Trophoblast cell (in vitro differentiated cells and primary cell): ENCODE measurements around the gene KCNIP4.

Experiments
- DNase-seq, 2 donors: peaks; one replicate each; pipeline ENCODE4 v3.0.0-alpha.2; 2016
- H2AFZ ChIP-seq: 2 replicates; pipeline ENCODE4 v1.6.1; 2013; ENCODE audit warnings: low read length, moderate library complexity, mild to moderate bottlenecking; ENCODE audit not compliant: insufficient read depth, poor library complexity
- H2AK5ac ChIP-seq: 2 replicates; pipeline ENCODE4 v1.6.1; 2013; ENCODE audit warnings: mild to moderate bottlenecking, low read length
- H2BK120ac ChIP-seq: 2 replicates; pipeline ENCODE4 v1.6.1; 2013; ENCODE audit warnings: low read length, mild to moderate bottlenecking, moderate library complexity; ENCODE audit not compliant: insufficient read depth, poor library complexity
- H2BK12ac ChIP-seq: 2 replicates; pipeline ENCODE4 v1.6.1; 2013; ENCODE audit warnings: mild to moderate bottlenecking, low read length, moderate library complexity
- H2BK5ac ChIP-seq: 2 replicates; pipeline ENCODE4 v1.6.1; 2013; ENCODE audit warnings: low read length, low read depth, moderate library complexity, mild to moderate bottlenecking; ENCODE audit not compliant: poor library complexity
- H3K14ac ChIP-seq: 2 replicates; pipeline ENCODE4 v1.6.1; 2013; ENCODE audit warnings: mild to moderate bottlenecking, low read length
- H3K18ac ChIP-seq: 2 replicates; pipeline ENCODE4 v1.6.1; 2013; ENCODE audit warnings: mild to moderate bottlenecking, low read length
- H3K23ac ChIP-seq: 2 replicates; pipeline ENCODE4 v1.6.1; 2013; ENCODE audit warnings: low read length
- H3K27ac ChIP-seq: 2 replicates; pipeline ENCODE4 v1.5.1; 2013; ENCODE audit warnings: low read depth, mild to moderate bottlenecking, inconsistent platforms, low read length, moderate library complexity
- H3K27me3 ChIP-seq: 2 replicates; pipeline ENCODE4 v1.6.1; 2013; ENCODE audit warnings: inconsistent platforms, mild to moderate bottlenecking, low read length, moderate library complexity; ENCODE audit not compliant: insufficient read depth
- H3K36me3 ChIP-seq, 2 experiments: 1 replicate in 1 of 2; 2 replicates in 1 of 2; pipeline ENCODE4 v1.6.1; 2013; ENCODE audit warnings: low read length in 2 of 2, mild to moderate bottlenecking in 2 of 2, moderate library complexity in 1 of 2; ENCODE audit not compliant: insufficient read depth in 2 of 2, control insufficient read depth in 1 of 2
- H3K4ac ChIP-seq: 2 replicates; pipeline ENCODE4 v1.6.1; 2013; ENCODE audit warnings: low read depth, mild to moderate bottlenecking, low read length, moderate library complexity
- H3K4me1 ChIP-seq, 2 experiments: 1 replicate in 1 of 2; 2 replicates in 1 of 2; pipeline ENCODE4 v1.6.1; 2013; ENCODE audit warnings: low read length in 2 of 2, mild to moderate bottlenecking in 2 of 2, moderate library complexity in 1 of 2; ENCODE audit not compliant: insufficient read depth in 2 of 2, control insufficient read depth in 1 of 2
- H3K4me2 ChIP-seq: 2 replicates; pipeline ENCODE4 v1.6.1; 2013; ENCODE audit warnings: inconsistent platforms, mild to moderate bottlenecking, low read length, moderate library complexity
- H3K4me3 ChIP-seq: 2 replicates; pipeline ENCODE4 v1.5.1; 2013; ENCODE audit warnings: mild to moderate bottlenecking, low read depth, low read length, inconsistent platforms
- H3K79me1 ChIP-seq: one replicate; pipeline ENCODE4 v1.6.1; 2013; ENCODE audit warnings: low read length
- H3K79me2 ChIP-seq: 2 replicates; pipeline ENCODE4 v1.6.1; 2013; ENCODE audit warnings: low read length, mild to moderate bottlenecking; ENCODE audit not compliant: control insufficient read depth, insufficient read depth, poor library complexity
- H3K9ac ChIP-seq: 2 replicates; pipeline ENCODE4 v1.6.1; 2013; ENCODE audit warnings: mild to moderate bottlenecking, low read length
- H3K9me3 ChIP-seq: 2 replicates; pipeline ENCODE4 v1.6.1; 2013; ENCODE audit warnings: low read depth, mild to moderate bottlenecking, control low read depth, inconsistent platforms, low read length; ENCODE audit not compliant: insufficient read depth
- H4K12ac ChIP-seq: 2 replicates; pipeline ENCODE4 v1.6.1; 2013; ENCODE audit warnings: low read depth, mild to moderate bottlenecking, low read length, moderate library complexity
- H4K8ac ChIP-seq: 2 replicates; pipeline ENCODE4 v1.6.1; 2013; ENCODE audit warnings: low read depth, mild to moderate bottlenecking, low read length, moderate library complexity
- H4K91ac ChIP-seq: one replicate; pipeline ENCODE4 v1.6.1; 2013; ENCODE audit warnings: low read depth, mild to moderate bottlenecking, low read length, moderate library complexity
- WGBS: extraction: QIAGEN DNeasy Blood & Tissue Kit; methylation state at CpG from one replicate; pipeline ENCODE4 v1.1.7; 2013; ENCODE audit warnings: missing lambda C conversion rate; ENCODE audit not compliant: insufficient read length, insufficient coverage; ENCODE audit errors: extremely low coverage; 5-methylcytosine and 5-hydroxymethylcytosine counted together

KCNIP4 gene

DNA sequence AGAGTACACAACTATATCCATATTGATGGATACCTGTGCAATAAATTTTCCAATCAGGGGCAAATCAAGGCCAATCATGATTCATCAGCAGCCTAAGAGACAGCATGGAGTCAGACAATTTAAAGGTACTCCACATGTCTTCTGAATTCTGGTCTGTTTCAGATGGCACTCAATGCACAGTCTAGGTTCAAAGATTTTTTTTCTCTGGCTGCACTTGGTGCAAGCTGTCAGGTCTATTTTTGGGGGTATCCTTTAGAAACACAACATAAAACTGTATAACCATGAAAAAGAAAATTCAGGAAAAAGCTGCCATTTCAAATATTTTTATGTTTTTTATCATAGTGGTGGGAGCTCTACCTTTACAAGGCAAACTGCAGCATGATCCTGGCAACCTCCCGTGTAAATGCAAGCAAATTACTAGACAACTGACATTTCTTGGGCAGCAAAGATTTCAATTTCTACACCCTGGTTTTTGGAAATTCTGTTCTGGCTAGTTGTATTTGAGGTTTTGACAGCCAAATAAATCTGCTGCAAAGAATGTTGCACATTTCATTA lies 310.3 kb downstream of the KCNIP4 start:
- DNase-seq, result no peak
- Histone ChIP-seq H2AFZ (no peak overlapping the region), H4K8ac (no peak overlapping the region), H2BK5ac (no peak overlapping the region), H3K9me3 (no peaks in the 10 kb centered on the region), H2BK120ac (no peak overlapping the region), H3K23ac (no peak overlapping the region), H2BK12ac (no peak overlapping the region), H3K4me1 (no peaks in the 10 kb centered on the region), H3K4me2 (no peak overlapping the region), H3K79me1 (no peaks in the 10 kb centered on the region), H3K4ac (no peak overlapping the region), H3K18ac (no peak overlapping the region), H2AK5ac (no peak overlapping the region), H3K36me3 (no peaks in the 10 kb centered on the region), H3K79me2 (no peaks in the 10 kb centered on the region), H4K12ac (no peak overlapping the region), H3K27ac (no peak overlapping the region), H3K4me3 (no peak overlapping the region), H3K9ac (no peak overlapping the region), H3K14ac (no peak overlapping the region), H3K27me3 (no peaks in the 10 kb centered on the region), H4K91ac (no peak overlapping the region)
- no CpG with 5 or more reads among the region's 1 CpG for WGBS

DNA sequence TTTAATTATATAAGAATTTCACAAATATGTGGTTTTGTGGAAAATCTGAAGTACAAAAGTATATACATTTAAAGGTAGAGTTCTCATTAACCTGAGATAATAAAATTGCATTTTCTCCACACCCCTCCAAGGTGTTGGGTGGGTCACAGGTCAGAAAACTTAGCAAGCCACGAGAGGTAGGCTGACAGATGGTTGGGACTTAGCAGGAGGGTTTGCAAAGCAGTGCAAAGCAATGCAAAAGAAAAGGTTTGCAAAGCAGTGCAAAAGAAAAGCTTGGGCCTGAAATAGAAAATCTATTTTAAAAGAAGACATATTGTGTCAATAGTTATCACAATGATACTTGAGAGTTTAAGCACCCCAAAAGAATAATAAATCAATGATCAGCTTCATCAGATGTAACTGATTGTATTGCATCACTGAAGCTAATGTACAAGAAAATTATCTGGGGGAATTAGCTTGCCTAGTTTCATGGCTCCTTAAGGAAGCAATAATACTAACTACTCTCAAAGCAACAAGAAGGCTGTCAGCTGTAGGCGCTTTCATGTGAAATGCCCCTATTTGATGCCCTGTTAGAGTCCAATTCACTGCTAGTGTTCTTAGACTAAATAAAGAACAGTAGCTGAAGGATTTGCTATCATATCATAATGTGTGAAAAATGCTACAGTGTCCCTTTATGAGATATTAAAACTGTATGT lies 319.5 kb downstream of the KCNIP4 start:
- H2AFZ ChIP-seq, result no peak overlapping the region
- H3K36me3 ChIP-seq, result no peaks in the 10 kb centered on the region
- H2AK5ac ChIP-seq, result no peak overlapping the region
- H3K4ac ChIP-seq, result no peak overlapping the region
- no peaks in the 10 kb centered on the region for H3K79me1 ChIP-seq
- no peak overlapping the region for H3K27ac ChIP-seq
- H3K79me2 ChIP-seq, result no peaks in the 10 kb centered on the region
- WGBS, result no CpG with 5 or more reads among the region's 2 CpGs
- no peak overlapping the region for H2BK12ac ChIP-seq
- H2BK120ac ChIP-seq, result no peak overlapping the region
- no peaks in the 10 kb centered on the region for H3K4me1 ChIP-seq
- H4K91ac ChIP-seq, result no peak overlapping the region
- no peak overlapping the region for H2BK5ac ChIP-seq
- no peak overlapping the region for H3K9ac ChIP-seq
- H3K4me3 ChIP-seq, result no peak overlapping the region
- no peak overlapping the region for H4K12ac ChIP-seq
- no peak overlapping the region for H3K23ac ChIP-seq
- H3K9me3 ChIP-seq, result no peaks in the 10 kb centered on the region
- H3K18ac ChIP-seq, result no peak overlapping the region
- H3K27me3 ChIP-seq, result no peaks in the 10 kb centered on the region
- no peak overlapping the region for H4K8ac ChIP-seq
- H3K14ac ChIP-seq, result no peak overlapping the region
- no peak for DNase-seq
- H3K4me2 ChIP-seq, result no peak overlapping the region

DNA sequence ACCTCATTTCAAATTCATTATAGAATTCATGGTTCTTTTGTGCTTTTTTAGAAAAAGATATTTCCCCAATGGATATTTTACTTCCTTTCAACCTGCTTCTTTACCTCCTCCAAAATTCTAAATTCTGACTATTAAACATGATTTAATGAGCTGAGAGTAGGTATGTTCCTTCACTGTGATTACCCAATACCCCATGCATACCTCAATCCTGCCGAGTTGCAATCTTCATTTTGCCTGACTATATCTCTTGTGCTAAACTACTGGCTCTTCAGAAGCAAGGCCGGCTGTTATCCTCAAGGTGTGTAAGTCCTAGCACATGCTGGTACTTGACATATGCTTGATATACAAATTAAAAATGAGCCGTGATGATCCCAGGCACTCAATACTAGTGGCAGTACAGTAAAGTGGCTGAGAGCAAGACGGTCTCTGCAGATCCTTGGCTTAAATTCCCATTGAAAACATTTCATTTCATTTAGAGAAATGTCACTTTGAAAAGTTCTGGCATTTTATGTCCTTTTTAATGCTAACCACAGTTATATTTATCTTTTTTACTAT lies 320.4 kb downstream of the KCNIP4 start:
- Histone ChIP-seq H3K4ac (no peak overlapping the region), H3K79me2 (no peaks in the 10 kb centered on the region), H3K9ac (no peak overlapping the region), H3K27me3 (no peaks in the 10 kb centered on the region), H3K4me2 (no peak overlapping the region), H3K27ac (no peak overlapping the region), H2AK5ac (no peak overlapping the region), H4K12ac (no peak overlapping the region), H3K14ac (no peak overlapping the region), H2BK120ac (no peak overlapping the region), H3K36me3 (no peaks in the 10 kb centered on the region), H3K4me3 (no peak overlapping the region), H3K23ac (no peak overlapping the region), H2BK12ac (no peak overlapping the region), H3K79me1 (no peaks in the 10 kb centered on the region), H2BK5ac (no peak overlapping the region), H4K91ac (no peak overlapping the region), H2AFZ (no peak overlapping the region), H3K9me3 (no peaks in the 10 kb centered on the region), H3K4me1 (no peaks in the 10 kb centered on the region), H4K8ac (no peak overlapping the region), H3K18ac (no peak overlapping the region)
- DNase-seq, result no peak
- WGBS, result no CpG with 5 or more reads among the region's 4 CpGs

DNA sequence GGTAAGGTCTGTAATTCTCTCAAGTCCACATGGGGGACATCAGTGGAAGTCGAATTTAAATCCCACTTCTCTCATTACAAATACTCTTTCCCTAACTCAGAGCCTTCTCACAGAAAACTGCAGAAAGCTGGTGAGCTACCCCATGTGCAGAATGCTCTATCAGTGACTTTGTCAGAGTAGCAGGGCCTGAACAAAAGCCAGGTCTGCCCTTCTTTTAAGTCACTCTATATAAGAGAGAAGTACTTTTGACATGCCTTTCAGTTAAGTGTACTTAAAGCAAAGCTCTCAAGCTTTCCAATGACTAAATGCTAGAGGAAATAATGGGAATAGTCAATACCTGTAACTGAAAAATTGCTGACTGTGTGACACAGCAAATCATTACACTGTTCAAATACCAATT lies 323.1 kb downstream of the KCNIP4 start:
- no peaks in the 10 kb centered on the region for H3K9me3 ChIP-seq
- no peak overlapping the region for H2BK120ac ChIP-seq
- no peaks in the 10 kb centered on the region for H3K27me3 ChIP-seq
- H2BK5ac ChIP-seq, result no peak overlapping the region
- no peak overlapping the region for H4K91ac ChIP-seq
- H3K18ac ChIP-seq, result no peak overlapping the region
- no peak overlapping the region for H3K9ac ChIP-seq
- no peaks in the 10 kb centered on the region for H3K79me2 ChIP-seq
- H4K12ac ChIP-seq, result no peak overlapping the region
- no peak overlapping the region for H2BK12ac ChIP-seq
- H3K4me2 ChIP-seq, result no peak overlapping the region
- no peak overlapping the region for H3K4ac ChIP-seq
- no peak overlapping the region for H3K14ac ChIP-seq
- no peaks in the 10 kb centered on the region for H3K4me1 ChIP-seq
- H4K8ac ChIP-seq, result no peak overlapping the region
- H3K4me3 ChIP-seq, result no peak overlapping the region
- DNase-seq, result no peak
- no peak overlapping the region for H2AFZ ChIP-seq
- no peak overlapping the region for H3K27ac ChIP-seq
- H3K36me3 ChIP-seq, result no peaks in the 10 kb centered on the region
- H3K23ac ChIP-seq, result no peak overlapping the region
- H2AK5ac ChIP-seq, result no peak overlapping the region
- no CpG with 5 or more reads among the region's 1 CpG for WGBS
- no peaks in the 10 kb centered on the region for H3K79me1 ChIP-seq
